ENCODE measurements around the gene SLC15A1.

The SLC15A1 gene, protein sequence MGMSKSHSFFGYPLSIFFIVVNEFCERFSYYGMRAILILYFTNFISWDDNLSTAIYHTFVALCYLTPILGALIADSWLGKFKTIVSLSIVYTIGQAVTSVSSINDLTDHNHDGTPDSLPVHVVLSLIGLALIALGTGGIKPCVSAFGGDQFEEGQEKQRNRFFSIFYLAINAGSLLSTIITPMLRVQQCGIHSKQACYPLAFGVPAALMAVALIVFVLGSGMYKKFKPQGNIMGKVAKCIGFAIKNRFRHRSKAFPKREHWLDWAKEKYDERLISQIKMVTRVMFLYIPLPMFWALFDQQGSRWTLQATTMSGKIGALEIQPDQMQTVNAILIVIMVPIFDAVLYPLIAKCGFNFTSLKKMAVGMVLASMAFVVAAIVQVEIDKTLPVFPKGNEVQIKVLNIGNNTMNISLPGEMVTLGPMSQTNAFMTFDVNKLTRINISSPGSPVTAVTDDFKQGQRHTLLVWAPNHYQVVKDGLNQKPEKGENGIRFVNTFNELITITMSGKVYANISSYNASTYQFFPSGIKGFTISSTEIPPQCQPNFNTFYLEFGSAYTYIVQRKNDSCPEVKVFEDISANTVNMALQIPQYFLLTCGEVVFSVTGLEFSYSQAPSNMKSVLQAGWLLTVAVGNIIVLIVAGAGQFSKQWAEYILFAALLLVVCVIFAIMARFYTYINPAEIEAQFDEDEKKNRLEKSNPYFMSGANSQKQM

DNA sequence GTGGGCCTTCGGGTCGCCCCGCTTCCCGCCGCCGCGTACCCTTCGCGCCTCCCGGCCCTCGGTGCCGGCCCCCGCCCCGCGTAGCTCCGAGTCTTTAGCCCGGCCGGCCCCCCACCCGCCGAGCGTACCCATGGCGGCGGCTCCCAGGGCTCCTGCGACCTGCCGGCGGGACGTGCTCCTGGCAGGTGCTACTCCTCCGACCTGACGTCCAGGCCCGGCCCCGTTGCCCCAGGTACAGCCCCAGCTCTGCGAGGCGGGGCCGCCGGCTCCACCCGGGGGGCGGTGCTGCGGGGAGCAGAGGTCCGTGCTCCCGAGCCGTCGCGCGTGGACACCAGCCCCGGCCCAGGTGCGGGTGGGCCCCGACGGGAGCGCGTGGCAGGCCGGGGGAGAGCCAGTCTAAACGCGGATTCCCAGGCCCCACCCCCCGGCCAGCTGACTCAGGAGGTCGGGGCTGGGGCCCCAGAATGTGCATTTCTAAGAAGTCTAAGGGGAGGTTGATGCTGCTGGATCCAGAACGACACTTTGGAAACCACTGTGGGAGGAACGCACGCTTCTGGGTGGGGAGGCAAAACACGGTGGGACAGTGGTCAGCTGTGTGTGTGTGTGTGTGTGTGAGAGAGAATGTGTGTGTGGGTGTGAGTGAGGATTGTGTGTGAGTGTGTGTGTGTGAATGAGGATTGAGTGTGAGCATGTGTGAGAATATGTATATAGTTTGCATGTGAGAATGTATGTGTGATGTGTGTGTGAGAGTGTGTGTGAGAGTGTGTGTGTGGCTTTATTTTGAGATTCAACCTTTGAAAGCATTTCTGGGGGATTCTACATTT lies at the start of gene SLC15A1:
SLC15A1 (minus strand) TSS at position 206 of the 824 bp plus-strand sequence; CDS start at position 132, 74 bp downstream.
- DNase-seq = peak; percentile 7

DNA sequence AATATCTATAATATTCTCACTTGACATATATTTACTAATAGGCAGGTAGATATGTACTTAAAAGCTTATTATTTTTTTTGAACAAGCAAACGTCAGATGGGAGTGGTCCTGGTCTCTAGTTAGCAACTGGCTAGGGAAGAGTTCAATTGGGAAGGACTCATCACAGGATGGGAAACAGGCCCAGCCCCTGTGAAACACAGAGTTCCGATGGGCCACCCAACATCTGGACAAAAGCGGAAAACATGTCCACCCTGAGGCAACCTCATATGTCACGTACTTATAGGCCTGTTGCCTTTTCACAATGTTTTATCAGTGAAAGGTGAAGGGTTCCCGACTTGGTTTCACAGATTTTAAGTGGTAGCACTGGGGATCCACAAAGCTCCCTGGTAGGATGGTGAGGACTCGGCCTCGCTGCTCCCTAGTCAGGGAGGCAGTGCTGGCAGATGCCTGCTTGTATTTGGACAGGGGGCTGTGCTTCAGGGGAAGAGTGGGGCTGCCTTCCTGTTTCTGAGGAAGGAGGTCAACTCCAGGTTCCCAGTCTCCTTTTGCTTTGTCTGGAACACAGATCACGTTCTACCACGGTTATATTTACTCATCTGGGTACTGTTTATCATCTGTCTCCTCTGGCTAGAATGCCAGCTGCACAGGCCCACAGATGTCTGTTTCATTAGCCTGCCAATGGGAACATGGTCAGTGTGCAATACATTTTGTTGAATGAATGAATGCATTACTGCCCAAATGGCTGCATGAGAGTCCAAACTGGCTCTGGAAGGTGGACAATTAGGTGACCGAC lies 49.4 kb upstream of the SLC15A1 start:
- DNase-seq = no peak

DNA sequence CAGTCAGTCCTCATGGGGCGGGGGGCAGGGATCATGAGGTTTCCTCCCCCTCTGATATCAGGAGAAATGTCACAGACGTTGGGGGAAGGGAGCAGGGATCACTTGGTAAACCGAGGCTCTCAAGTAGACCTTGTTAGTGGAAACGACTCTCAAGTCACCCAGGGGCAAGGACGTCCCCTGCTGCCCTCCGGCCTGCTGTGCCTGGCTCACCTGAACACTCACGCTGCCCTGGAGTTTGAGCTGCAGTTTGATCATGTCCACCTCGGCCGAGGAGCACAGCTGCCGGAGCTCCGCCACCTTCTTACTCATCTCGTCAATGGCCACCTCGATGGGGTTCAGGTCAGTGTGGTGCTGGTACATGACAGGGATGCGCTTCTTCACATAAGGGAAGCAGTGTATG lies 47.6 kb upstream of the SLC15A1 start:
- no peak for DNase-seq

DNA sequence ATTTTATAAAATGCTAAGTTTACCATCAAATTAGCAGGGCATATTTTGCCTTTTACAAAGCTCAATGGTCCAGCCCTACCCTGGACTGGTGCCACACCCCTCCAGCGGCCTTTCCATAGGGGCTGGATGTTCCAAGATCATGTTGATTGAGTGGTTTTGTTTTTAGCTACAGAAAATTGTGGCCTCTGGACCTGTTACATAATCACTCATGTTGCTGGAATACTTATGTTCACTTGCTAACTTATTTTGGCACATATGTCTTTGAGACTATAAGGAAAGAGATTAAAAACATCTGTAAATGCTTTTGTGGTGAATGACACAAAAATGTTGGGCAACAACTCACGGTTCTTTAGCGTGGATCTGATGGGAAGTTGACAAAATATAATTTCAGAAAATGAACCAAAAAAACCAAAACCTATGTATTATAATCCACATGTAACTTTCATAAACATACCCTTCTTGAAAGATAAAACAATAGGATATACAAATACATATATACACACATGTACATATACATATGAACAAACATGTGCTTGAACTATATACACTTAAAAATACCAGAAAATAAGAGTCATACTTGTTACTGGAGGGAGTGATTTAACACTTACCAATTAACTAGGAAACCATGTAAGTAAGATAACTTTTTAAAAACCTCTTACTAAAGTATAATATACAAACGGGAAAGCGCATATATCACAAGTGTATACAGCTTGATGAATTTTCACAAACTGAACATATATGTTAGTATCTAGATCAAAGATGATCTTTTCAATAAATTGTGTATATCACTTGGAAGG lies 46.6 kb upstream of the SLC15A1 start:
- no peak for DNase-seq

DNA sequence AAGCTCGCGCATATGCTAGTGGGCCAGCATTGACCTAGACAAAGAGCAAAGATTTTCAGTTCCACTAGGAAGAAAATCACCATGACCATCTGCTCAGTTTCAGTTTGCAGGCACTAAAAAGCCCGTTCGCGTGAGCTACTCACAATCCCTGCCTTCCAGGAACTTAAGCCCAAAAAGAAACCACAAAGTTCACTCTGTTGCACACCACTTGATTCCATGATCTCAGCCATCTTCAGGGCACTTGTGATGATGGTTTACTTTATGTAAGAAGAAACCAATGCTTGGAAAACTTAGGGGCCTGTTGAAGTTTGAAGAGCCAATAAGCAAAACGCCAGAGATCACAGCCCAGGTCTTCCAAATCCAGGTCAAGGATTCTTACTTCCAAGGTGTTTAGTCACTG lies 45.0 kb upstream of the SLC15A1 start:
- no peak for DNase-seq

DNA sequence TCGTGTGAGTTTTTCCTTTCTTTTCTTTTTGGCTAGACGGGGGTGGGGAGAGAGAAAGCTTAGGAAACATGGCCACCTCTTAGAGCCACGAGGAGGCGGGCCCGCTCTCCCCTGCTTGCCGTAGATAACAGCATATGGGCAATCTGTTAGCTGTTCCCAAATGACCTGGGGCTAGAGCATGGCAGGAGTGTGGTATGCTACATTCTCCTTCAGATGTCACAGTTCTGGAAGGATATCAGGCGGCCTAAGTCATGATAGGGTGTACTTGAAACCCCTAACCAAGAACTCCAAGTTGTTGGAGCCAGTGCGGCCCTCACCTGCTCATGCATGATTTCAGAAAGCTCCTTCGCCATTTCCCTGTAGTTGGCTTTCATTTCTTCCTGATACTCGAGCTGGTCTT lies 44.3 kb upstream of the SLC15A1 start:
- no peak for DNase-seq

DNA sequence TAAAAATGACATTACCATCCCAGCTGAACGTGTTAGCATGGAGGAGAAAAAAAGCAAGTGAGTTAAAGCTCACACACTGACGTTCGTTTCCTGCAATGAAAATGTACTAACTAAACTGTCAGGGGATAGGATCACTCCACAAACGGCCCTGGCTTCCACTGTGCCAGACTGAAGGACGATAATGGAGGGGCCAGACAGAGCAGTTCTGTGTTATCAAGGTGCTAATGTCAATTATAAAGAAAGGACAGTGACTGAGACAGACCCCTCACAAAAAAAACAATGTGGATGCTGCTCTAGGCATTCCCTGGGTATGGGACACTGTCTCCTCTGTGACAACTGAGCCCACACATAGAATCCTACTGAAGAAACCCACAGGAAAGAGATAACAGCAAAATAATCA lies 43.7 kb upstream of the SLC15A1 start:
- DNase-seq = no peak

DNA sequence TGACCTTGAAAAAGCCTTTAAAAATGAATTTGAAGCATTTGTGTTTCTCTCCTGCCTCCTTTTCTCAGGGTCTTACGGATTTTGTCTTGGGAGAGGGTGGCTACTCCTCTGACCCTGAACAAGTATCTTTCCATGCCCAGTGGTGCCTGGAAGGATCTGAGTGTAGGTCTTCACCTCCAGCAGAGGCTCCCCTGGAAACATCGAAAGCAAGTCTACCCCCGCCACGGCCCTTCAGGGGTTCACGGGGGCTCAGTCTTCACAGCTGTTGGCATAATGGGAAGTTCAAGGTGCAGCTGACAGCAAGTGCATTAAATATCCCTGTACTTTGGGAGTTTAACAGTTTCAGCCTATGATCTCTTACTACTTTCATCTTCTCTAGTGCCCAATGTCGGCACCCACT lies 42.7 kb upstream of the SLC15A1 start:
- DNase-seq = no peak

DNA sequence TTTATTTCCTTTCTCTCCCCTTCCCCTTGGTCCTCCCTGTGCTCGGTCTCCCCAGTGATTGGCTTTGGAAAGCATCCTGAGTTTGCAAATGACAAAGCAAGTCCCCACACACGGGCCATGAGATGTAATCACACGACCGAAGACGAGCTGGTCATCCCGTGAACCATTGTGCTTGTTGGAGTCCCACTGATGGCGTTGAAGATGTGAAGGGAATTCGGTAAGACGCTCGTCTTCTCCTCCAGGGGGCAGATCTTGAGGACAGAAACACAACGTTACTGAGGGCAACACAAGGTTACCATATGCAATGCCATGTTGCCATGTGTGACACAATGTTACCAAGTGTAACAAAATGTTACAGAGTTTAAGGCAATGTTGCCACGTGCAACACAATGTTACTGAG lies 42.0 kb upstream of the SLC15A1 start:
- no peak for DNase-seq

DNA sequence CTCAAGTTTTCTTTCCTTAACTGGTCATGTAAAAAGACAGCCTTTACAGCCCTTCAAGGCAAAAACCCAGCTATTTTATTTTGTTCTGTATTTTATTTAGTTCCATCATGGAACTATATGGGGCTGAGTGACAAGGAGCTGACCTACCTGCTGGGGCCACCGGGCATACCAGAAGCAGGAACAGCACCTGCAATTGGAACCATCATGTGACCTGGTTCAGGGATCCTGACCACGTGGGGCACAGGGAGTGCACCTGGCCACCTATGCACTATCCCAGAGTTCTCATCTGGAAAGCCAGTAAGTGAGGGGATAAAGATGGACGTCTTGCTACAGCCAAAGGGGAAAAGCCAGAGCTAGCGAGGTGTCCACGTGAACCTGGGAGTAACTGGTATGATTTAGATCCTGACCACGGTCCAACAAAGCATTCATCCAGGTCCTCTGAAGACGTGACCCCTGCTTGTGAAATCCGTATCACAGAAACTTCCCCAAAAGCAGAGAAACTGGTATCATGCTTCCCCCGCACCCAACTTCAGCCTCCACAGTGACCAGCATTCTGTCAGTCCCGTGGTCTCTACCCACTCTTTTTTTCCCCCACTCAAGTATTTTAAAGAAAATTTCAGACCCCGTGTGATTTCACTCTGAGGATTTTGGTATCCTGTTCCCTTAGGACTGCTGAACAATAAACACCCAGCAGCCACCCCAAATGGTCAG lies 40.5 kb upstream of the SLC15A1 start:
- no peak for DNase-seq

DNA sequence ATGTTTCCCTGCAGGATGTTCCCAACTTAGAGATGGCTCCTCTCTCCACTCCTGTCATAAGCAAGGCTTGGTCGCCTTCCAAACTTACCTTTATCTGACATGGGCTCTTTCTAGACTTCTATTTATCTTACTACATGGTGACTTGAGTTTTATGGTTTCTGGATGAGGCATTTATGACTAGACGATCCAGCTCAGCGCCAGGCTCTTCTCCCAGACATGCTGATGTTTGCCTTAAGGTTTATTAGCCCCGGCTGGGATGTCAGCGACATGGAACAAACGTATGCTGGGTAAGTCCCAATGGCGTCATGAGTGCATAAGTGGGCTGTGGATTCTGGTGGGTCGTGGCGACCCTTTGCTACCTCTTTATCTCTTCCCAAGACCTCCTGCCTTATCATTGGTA lies 39.8 kb upstream of the SLC15A1 start:
- no peak for DNase-seq

DNA sequence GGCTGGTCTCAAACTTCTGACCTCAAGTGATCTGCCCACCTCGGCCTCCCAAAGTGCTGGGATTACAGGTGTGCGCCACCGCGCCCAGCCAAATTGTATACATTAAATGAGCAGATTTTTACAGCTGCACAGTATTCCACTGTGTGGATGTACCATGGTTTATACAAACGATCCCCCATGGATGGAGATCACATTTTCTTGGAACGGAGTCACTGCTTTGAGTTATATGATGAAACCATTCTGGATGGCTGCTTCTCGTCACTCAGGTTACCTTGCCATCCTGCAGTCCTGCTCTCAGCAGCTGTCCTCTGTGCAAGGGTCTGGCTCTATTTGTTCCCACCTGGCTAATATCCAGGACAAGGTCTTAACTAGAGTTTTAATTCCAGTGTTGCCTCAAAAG lies 39.1 kb upstream of the SLC15A1 start:
- DNase-seq = no peak

DNA sequence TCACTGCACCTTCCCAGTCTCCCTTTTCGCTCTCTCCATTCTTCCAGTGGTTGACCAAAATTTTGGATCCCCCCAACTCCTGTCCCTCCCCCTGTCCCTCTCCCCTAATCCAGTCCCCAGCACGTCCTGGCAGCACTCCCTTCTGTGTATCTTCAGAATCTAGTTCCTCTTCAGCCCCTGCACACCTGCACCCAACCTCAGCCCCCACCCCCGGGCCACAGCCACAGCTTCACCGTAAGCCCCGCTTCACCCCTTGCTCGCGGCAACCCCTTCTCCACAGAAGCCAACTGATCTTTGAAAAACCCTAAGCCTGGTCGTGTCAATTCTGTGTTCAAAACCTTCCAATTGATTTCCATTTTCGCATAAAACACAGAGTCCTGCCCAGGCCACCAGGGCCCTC lies 35.5 kb upstream of the SLC15A1 start:
- DNase-seq = no peak

DNA sequence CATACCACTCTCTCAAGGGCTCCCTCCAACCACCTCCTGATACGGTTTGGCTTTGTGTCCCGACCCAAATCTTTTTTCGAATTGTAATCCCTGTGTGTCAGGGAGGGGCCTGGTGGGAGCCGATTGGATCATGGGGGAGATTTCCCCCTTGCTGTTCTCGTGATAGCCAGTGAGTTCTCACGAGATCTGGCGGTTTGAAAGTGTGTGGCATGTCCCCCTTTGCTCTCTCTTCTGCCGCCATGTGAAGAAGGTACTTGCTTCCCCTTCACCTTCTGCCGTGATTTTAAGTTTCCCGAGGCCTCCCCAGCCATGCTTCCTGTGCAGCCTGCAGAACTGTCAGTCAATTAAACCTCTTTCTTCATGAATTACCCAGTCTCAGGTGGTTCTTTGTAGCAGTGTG lies 34.7 kb upstream of the SLC15A1 start:
- no peak for DNase-seq

DNA sequence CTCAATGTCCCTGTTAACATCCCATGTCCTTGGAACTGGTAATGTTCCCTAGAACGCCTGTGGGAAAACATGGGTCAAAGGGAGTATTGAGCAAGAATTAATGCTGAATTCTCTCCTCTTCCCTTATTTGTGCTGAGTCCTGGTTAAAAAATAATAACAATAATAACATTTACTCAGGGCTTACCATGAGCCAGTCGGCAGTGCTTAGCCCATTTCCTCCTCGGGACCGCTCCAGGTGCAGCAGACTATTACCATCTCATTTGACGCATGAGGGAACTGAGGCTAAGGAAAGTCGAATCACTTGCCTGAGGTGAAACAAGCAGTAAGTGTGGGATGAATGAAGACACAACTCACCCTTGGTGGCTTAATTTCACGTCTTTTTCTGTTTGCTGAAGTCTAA lies 33.6 kb upstream of the SLC15A1 start:
- no peak for DNase-seq

DNA sequence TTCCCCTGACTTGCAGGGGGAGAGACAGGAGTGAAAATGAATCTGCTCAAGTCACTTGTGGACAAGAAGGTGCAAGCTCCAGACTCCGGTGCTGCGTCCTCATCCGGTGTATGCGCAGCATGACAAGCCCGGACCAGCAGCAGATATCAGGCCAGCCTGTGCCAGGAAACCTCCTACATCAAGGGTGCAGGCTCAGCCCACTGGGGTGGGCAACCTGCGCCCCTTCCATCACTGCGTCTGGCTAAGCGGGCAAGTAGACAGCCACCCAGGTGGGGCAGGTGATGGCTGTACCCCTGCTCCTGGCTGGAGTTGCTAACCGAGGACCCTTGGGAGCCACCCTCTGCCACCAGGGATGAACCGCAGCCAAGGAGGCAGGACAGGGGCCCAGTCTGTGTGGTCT lies 32.9 kb upstream of the SLC15A1 start:
- DNase-seq = no peak

DNA sequence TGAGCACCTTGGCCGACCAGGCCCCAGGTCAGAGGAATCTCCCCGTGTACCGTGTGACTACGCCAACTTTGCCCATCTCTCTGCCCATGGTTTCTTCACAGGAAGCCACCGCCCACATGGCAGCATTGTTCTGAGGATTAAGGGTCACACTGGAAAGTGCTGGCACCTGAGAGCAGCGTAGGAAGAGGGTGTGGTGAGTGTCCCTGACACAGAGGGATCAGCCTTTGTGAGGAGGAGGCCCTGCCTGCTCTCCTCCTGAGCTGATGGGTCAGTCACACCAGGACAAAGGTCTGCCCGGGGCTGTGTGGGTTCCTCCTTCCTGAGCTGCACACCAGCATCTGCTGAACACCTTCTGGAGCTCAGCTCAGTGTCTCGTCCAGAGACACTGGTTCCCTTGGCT lies 32.2 kb upstream of the SLC15A1 start:
- DNase-seq = no peak

DNA sequence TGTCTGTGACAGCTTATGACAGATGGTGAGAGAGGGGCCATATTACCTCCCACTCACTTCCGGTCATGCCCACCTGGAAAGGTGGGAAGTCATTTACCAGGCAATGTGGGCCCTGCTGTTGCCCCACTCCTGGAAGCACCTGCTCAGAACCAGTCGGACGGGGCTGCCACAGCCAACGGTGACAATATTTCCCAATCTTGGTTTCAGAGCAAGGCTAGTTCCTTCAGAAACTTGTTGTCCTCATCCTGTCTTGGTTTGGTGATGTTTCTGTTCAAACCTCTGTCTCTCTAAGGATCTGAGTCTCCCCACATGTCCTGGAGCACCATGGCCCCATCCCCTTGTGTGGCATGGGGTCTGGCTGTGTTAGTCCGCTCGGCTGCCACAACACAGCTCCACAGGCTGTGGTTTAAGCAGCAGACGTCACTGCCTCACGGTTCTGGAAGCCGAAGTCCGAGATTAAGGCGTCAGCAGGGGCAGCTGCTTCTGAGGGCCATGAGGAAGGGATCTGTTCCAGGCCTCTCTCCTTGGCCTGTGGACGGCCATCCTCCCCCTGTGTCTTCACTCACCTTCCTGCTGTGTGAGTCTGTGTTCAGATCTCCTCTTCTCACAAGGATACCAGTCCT lies 31.5 kb upstream of the SLC15A1 start:
- DNase-seq = no peak

DNA sequence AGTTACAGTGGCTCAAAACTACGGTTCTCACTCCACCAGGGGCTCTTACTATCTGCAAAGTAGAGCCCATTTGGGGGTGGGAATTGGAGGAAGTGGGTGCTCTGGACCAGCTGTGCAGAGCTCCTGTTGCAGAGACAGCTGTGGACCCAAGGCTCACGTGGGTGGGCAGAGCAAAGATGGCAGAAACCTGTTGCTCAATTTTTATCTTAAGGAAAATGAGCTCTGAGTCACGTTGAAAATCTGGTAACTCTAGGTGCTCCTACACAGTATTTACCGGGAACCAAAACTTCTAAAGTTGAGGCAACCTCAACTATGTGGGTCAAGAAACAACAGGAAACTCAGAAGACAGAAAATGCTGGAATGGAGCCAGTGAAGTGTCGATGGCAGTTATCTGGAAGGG lies 30.2 kb upstream of the SLC15A1 start:
- DNase-seq = no peak

DNA sequence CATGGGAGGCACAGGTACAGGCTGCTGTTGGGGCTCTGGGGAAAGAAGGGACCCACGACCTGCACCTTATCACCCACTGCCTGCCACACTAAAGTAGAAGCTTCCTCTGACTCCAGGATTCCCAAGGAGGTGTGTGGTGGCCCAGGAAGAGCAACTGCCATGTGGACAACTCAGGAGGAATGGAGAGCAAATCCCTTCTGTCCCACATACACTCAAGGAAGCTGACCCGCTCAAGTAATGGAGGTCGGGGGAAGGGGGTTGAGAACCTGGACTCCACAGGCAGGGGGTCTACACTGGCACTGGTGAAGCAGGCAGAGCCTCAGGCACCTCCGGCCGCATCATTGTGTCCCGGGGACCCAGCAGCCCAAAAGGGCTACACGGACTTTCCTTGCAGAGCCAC lies 29.4 kb upstream of the SLC15A1 start:
- DNase-seq = no peak

DNA sequence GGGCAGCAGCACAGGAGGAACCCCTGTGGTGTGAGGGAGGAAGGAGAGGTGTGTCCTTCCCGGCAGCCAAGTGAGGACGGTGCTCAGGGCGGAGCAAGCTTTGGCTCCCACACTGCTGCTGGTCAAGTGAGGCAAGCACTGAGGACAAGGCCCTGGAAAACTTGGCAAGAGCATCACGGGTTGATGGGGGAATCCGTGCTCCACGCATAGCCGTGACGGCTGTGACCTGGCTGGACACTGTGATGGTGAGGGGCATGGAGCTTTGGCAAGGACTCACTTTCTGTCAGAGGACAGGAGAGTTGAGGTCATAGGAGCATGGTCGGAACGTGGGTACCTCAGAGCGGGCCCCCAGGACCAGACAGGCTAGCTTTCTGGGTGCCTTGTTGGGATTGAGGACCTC lies 29.0 kb upstream of the SLC15A1 start:
- DNase-seq = no peak
